ENCODE data around the gene MAMDC2. TPM values are rescaled to one million over a fixed set of nuclear protein-coding genes. Genes with fewer than 3 reads are reported as not detected.

The MAMDC2 gene
- polyA plus RNA-seq, 1 experiment = 10.4 TPM

DNA sequence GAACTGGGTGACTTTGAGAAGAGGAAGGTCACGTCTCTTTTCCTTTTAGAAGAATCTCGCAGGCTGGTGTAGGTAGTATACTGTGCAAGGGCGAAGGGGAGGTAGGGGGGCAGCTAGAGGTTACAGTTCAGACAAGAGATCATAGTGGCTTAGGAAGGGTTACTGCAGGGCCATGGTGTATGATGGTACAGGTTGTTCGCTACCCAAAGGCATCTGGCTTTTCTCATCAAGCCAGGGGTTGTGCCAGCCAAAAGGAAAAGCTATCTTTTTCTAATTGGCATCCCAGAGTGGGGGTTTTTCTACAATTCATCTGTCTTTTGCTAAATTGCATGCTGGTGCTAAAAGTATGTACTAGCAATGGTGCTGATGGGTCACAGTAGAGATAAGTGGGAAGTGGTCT lies 22.8 kb downstream of the MAMDC2 start:
- H3K9me3 ChIP-seq (ENCODE audit: control insufficient read depth, insufficient read depth, low read length) = no peaks in the 10 kb centered on the region
- CTCF ChIA-PET = interaction anchor here (0.6 to 1.1 kb wide), 2 partner anchors 45 to 108 kb away, joined by 3 read pairs; no protein-coding TSS in a partner anchor
- TF ChIP-seq, protein P1, sequence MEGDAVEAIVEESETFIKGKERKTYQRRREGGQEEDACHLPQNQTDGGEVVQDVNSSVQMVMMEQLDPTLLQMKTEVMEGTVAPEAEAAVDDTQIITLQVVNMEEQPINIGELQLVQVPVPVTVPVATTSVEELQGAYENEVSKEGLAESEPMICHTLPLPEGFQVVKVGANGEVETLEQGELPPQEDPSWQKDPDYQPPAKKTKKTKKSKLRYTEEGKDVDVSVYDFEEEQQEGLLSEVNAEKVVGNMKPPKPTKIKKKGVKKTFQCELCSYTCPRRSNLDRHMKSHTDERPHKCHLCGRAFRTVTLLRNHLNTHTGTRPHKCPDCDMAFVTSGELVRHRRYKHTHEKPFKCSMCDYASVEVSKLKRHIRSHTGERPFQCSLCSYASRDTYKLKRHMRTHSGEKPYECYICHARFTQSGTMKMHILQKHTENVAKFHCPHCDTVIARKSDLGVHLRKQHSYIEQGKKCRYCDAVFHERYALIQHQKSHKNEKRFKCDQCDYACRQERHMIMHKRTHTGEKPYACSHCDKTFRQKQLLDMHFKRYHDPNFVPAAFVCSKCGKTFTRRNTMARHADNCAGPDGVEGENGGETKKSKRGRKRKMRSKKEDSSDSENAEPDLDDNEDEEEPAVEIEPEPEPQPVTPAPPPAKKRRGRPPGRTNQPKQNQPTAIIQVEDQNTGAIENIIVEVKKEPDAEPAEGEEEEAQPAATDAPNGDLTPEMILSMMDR (IDR thresholded peaks at IDR 0.05; ENCODE audit: low read depth, low read length) = no peak
- no peaks in the 10 kb centered on the region for H3K27me3 ChIP-seq (ENCODE audit: control insufficient read depth, insufficient read depth, low read length)
- POLR2A ChIA-PET = no interaction called here
- DNase-seq (ENCODE audit: low read depth, low spot score) = no peak
- no peak overlapping the region for H3K27ac ChIP-seq (ENCODE audit: low read depth, low read length)
- H3K4me3 ChIP-seq (ENCODE audit: low read depth, low read length) = no peak overlapping the region

DNA sequence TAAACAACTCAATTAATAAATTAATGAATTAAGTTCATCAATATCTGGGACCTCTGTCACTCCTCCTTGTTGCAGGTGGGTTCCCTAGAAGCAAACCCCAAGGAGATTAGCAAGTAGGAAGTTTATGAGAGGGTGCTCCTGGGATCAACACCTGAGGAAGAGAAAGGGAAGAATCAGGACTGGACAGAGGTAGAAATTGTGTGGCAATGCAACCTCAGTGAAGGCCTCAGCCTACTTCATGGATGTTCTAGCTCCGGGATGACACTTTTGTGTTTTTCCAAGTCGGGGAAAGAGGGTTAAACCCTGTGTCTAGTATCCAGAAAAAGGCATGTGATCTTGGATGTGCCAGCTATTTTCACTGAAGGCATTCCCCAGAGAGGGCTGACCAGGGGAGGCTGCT lies 23.2 kb downstream of the MAMDC2 start:
- no peak for DNase-seq (ENCODE audit: low read depth, low spot score)
- H3K9me3 ChIP-seq (ENCODE audit: control insufficient read depth, insufficient read depth, low read length) = no peaks in the 10 kb centered on the region
- ChIA-PET CTCF (no interaction called here), POLR2A (no interaction called here)
- TF ChIP-seq, protein P1 (IDR thresholded peaks at IDR 0.05; ENCODE audit: low read depth, low read length) = no peak
- no peak overlapping the region for H3K27ac ChIP-seq (ENCODE audit: low read depth, low read length)
- H3K4me3 ChIP-seq (ENCODE audit: low read depth, low read length) = no peak overlapping the region
- no peaks in the 10 kb centered on the region for H3K27me3 ChIP-seq (ENCODE audit: control insufficient read depth, insufficient read depth, low read length)

DNA sequence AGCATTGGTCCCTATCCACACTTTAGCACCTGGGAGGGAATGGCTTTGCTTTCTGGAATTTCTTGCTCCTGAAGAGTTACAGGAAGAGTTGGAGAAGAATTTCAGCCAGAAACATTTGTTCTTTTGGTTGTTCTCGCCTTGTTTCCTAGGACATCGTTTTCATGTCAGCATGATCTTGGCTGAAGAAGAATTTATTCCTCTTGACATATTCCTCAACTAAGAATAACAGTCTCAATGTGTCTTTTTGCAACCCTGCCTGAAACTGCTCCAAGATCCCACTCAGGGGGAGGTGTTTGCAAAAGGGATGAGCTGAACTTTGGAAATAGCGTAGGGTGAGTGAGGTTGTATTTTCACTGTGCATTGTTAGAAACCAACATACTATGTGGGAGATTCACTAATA lies 26.1 kb downstream of the MAMDC2 start:
- no peaks in the 10 kb centered on the region for H3K9me3 ChIP-seq (ENCODE audit: control insufficient read depth, insufficient read depth, low read length)
- H3K27ac ChIP-seq (ENCODE audit: low read depth, low read length) = no peak overlapping the region
- TF ChIP-seq, protein P1 (IDR thresholded peaks at IDR 0.05; ENCODE audit: low read depth, low read length) = no peak
- H3K27me3 ChIP-seq (ENCODE audit: control insufficient read depth, insufficient read depth, low read length) = no peaks in the 10 kb centered on the region
- ChIA-PET POLR2A (no interaction called here), CTCF (interaction anchor here (0.7 kb wide), 1 partner anchor 98 kb away, joined by 3 read pairs; no protein-coding TSS in a partner anchor)
- no peak for DNase-seq (ENCODE audit: low read depth, low spot score)
- no peak overlapping the region for H3K4me3 ChIP-seq (ENCODE audit: low read depth, low read length)

GRCh38 chr9:70073193-70073592 lies 29.5 kb downstream of the MAMDC2 start:
- ChIA-PET POLR2A (no interaction called here), CTCF (no interaction called here)
- DNase-seq (ENCODE audit: low read depth, low spot score) = no peak
- H3K27ac ChIP-seq (ENCODE audit: low read depth, low read length) = no peak overlapping the region
- H3K27me3 ChIP-seq (ENCODE audit: control insufficient read depth, insufficient read depth, low read length) = no peaks in the 10 kb centered on the region
- no peak overlapping the region for H3K4me3 ChIP-seq (ENCODE audit: low read depth, low read length)
- TF ChIP-seq, protein P1 (IDR thresholded peaks at IDR 0.05; ENCODE audit: low read depth, low read length) = no peak
- H3K9me3 ChIP-seq (ENCODE audit: control insufficient read depth, insufficient read depth, low read length) = no peaks in the 10 kb centered on the region

DNA sequence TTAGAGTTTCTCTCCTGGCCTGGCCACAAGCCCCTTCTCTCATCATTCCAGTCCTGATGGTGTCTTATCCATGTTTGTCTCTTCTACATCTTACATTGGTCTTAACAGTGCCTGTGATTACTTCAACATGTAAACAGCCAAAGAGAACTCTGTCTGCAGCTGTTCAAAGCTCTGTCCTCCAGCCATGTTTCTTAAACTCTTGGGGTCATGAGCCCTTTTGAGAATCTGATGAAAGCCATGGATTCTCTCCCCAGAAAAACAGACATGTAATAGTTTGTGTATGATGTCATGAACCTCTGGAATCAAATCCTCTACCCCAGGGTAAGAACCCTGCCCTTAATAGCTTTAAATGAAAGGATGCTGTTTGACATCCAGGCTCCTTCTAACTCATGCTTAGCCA lies 30.1 kb downstream of the MAMDC2 start:
- Histone ChIP-seq H3K27me3 (ENCODE audit: control insufficient read depth, insufficient read depth, low read length) (no peaks in the 10 kb centered on the region), H3K9me3 (ENCODE audit: control insufficient read depth, insufficient read depth, low read length) (no peaks in the 10 kb centered on the region), H3K27ac (ENCODE audit: low read depth, low read length) (no peak overlapping the region), H3K4me3 (ENCODE audit: low read depth, low read length) (no peak overlapping the region)
- ChIA-PET POLR2A (no interaction called here), CTCF (interaction anchor here (0.8 to 1.4 kb wide), 2 partner anchors 38 to 40 kb away, joined by 3 read pairs; no protein-coding TSS in a partner anchor)
- DNase-seq (ENCODE audit: low read depth, low spot score) = no peak
- TF ChIP-seq, protein P1 (IDR thresholded peaks at IDR 0.05; ENCODE audit: low read depth, low read length) = no peak
